Measurements from ENCODE around the gene RALGPS1. TPM values are rescaled to one million over a fixed set of nuclear protein-coding genes. Genes with fewer than 3 reads are reported as not detected.

Gene RALGPS1
- total RNA-seq, 2 donors from 2014 or later, result 7.6 to 18.5 TPM

GRCh38 chr9:126971261-126971660, 56.7 kb downstream of the RALGPS1 start:
- no peak overlapping the region for H3K4me3 ChIP-seq
- ATAC-seq (ENCODE audit: insufficient number of reproducible peaks, low FRiP score, low read depth) (no peak), DNase-seq (ENCODE audit: low spot score) (no peak)
- peaks cover 0 to 6% of the 10 kb centered on the region in 2 donors for H3K4me1 ChIP-seq (ENCODE audit: control insufficient read depth in 1 of 2, low read depth in 2 of 2)
- H3K27me3 ChIP-seq (replicated peaks; ENCODE audit: insufficient read depth), result no peaks in the 10 kb centered on the region
- no peaks in the 10 kb centered on the region for H3K36me3 ChIP-seq
- TF ChIP-seq CTCF (IDR thresholded peaks at IDR 0.05), result no peak
- no peaks in the 10 kb centered on the region for H3K9me3 ChIP-seq
- H3K27ac ChIP-seq, result no peak overlapping the region

GRCh38 chr9:126973651-126974529, 59.3 kb downstream of the RALGPS1 start:
- ATAC-seq (ENCODE audit: insufficient number of reproducible peaks, low FRiP score, low read depth) (no peak), DNase-seq (ENCODE audit: low spot score) (no peak)
- TF ChIP-seq CTCF (IDR thresholded peaks at IDR 0.05), result no peak
- Histone ChIP-seq H3K4me3 (no peak overlapping the region), H3K27ac (no peak overlapping the region), H3K27me3 (replicated peaks; ENCODE audit: insufficient read depth) (no peaks in the 10 kb centered on the region), H3K4me1 (ENCODE audit: control insufficient read depth in 1 of 2, low read depth in 2 of 2) (peaks cover 0 to 6% of the 10 kb centered on the region in 2 donors), H3K9me3 (no peaks in the 10 kb centered on the region), H3K36me3 (no peaks in the 10 kb centered on the region)

GRCh38 chr9:126974594-126974993, 60.0 kb downstream of the RALGPS1 start:
- Histone ChIP-seq H3K36me3 (no peaks in the 10 kb centered on the region), H3K27me3 (replicated peaks; ENCODE audit: insufficient read depth) (no peaks in the 10 kb centered on the region), H3K4me3 (no peak overlapping the region), H3K27ac (no peak overlapping the region), H3K9me3 (no peaks in the 10 kb centered on the region), H3K4me1 (ENCODE audit: control insufficient read depth in 1 of 2, low read depth in 2 of 2) (peaks cover 0 to under 1% of the 10 kb centered on the region in 2 donors)
- no peak for TF ChIP-seq CTCF (IDR thresholded peaks at IDR 0.05)
- ATAC-seq (ENCODE audit: insufficient number of reproducible peaks, low FRiP score, low read depth) (no peak), DNase-seq (ENCODE audit: low spot score) (no peak)

DNA sequence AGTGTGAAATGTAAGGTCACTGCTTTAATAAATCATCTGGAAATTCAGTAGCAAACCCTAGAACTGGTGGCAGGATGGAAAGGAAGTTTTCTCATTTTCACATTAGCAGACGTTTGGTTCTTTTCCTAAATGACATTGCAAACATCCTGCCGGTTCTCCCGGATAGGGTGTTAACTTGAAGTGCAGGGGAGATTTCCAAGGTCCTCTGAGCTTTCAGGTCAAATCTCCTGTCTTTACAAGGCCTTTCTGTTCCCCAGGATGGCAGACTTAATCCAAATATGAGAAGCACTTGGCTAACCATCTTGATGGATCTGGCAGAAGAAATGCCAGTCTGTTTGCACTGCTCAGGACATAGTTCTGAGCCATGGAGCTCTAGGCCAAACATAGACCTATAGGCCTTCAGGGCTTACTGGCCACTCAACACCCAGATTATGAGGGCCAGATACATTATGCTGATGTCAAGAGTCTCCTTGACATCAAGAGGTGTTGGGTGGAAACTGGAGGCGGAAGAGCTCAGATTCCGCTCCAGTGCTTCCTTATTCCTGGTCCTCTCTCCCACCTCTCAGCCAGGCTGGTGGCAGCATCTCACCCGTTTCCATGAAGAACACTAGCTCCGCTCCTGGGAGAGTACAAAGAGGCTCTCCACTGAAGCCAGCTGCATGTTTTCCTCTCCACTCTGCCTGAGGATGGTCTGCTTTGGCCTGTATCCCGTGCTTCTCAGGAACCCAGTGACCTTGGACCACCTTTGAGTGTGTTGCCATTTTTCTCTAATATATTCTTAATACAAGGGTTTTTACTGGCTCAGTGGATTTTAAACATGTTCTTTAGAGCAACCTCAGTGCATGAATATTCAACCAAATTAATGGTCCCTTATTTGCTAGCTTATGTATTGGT, 61.0 kb downstream of the RALGPS1 start:
- no peak overlapping the region for H3K27ac ChIP-seq
- no peak for TF ChIP-seq CTCF (IDR thresholded peaks at IDR 0.05)
- no peak for ATAC-seq (ENCODE audit: insufficient number of reproducible peaks, low FRiP score, low read depth)

DNA sequence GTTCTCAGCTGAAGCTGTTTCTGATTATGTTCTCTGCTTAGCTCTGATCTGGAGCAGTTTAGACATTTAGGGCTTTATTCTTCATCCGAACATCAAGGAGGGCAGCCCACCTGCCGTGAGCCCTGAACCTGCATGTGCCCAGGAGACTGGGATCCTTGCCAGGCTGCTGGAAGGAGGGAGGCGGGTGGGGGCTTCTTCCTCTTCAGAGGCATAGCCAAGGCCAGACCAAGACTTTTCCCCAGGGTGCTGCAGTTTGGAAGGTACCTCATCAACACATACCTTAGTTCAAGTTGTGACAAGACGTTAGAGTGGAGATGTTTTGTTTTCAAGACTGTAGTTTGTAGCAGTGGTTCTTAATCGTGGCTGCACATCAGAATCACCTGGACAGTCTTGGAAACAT, 64.9 kb downstream of the RALGPS1 start:
- Histone ChIP-seq H3K4me1 (ENCODE audit: control insufficient read depth in 1 of 2, low read depth in 2 of 2) (no peaks in the 10 kb centered on the region), H3K9me3 (no peaks in the 10 kb centered on the region), H3K4me3 (no peak overlapping the region), H3K27me3 (replicated peaks; ENCODE audit: insufficient read depth) (no peaks in the 10 kb centered on the region), H3K36me3 (no peaks in the 10 kb centered on the region), H3K27ac (no peak overlapping the region)
- DNase-seq (ENCODE audit: low spot score) (no peak), ATAC-seq (ENCODE audit: insufficient number of reproducible peaks, low FRiP score, low read depth) (no peak)
- TF ChIP-seq CTCF (IDR thresholded peaks at IDR 0.05), result no peak

More for the DNA sequence above, 61.0 kb downstream of the RALGPS1 start:
- Histone ChIP-seq H3K9me3 (no peaks in the 10 kb centered on the region), H3K36me3 (no peaks in the 10 kb centered on the region), H3K4me3 (no peak overlapping the region), H3K27me3 (replicated peaks; ENCODE audit: insufficient read depth) (no peaks in the 10 kb centered on the region), H3K4me1 (ENCODE audit: control insufficient read depth in 1 of 2, low read depth in 2 of 2) (no peaks in the 10 kb centered on the region)
- no peak for DNase-seq (ENCODE audit: low spot score)
